Right lung (tissue), 5 donors: ENCODE measurements around the gene CIRBP. TPM values are rescaled to one million over a fixed set of nuclear protein-coding genes. Genes with fewer than 3 reads are reported as not detected.
"Not testable (repeated sequence)": the region's sequence is repeated elsewhere in the genome, so short reads cannot be mapped to it uniquely, and the experiment has no call there.

Experiments used
- DNase-seq, 2 donors: peaks; one replicate each; pipeline ENCODE4 v3.0.0-alpha.2; 2013
- polyA plus RNA-seq, 5 donors: library from polyadenylated mRNA; unstranded; fragments of 120-200 nt; gene quantifications; one replicate each; pipeline versions ENCODE4 v1.2.1 to v1.2.3, GENCODE V29; 2013; ENCODE audit warnings: inconsistent platforms in 1 of 5, low replicate concordance in 1 of 5; ENCODE audit not compliant: insufficient read length in 5 of 5, insufficient read depth in 1 of 5

The CIRBP gene
- polyA plus RNA-seq, 5 donors: 774 to 1,053 (median 920) TPM

GRCh38 chr19:1302533-1303239, 33.6 kb downstream of the CIRBP start:
- DNase-seq: no peak

GRCh38 chr19:1304197-1304924, 35.2 kb downstream of the CIRBP start:
- no peak for DNase-seq

- DNase-seq: not testable (repeated sequence)
These were observed 36.2 kb downstream of the CIRBP start for GRCh38 chr19:1305354-1305753.

- DNase-seq: no peak
These were observed 38.2 kb downstream of the CIRBP start for GRCh38 chr19:1307320-1307719.

GRCh38 chr19:1307755-1308303, 38.7 kb downstream of the CIRBP start:
- no peak for DNase-seq

- no peak for DNase-seq
These were observed 39.6 kb downstream of the CIRBP start for GRCh38 chr19:1308718-1309117.

- no peak for DNase-seq
These were observed 41.1 kb downstream of the CIRBP start for GRCh38 chr19:1309977-1310852.

- no peak for DNase-seq
These were observed 41.7 kb downstream of the CIRBP start for GRCh38 chr19:1310853-1311180.

GRCh38 chr19:1311543-1312091, 42.5 kb downstream of the CIRBP start:
- DNase-seq: no peak

GRCh38 chr19:1312767-1313694, 43.9 kb downstream of the CIRBP start:
- no peak for DNase-seq

- DNase-seq: no peak
These were observed 44.8 kb downstream of the CIRBP start for GRCh38 chr19:1313695-1314613.

- no peak for DNase-seq
These were observed 46.5 kb downstream of the CIRBP start for GRCh38 chr19:1315470-1316166.

GRCh38 chr19:1316466-1316865, 47.3 kb downstream of the CIRBP start:
- DNase-seq: no peak

- no peak for DNase-seq
These were observed 48.3 kb downstream of the CIRBP start for GRCh38 chr19:1317274-1318003.

- no peak for DNase-seq
These were observed 49.7 kb downstream of the CIRBP start for GRCh38 chr19:1318678-1319471.

- DNase-seq: not testable (repeated sequence)
These were observed 51.1 kb downstream of the CIRBP start for GRCh38 chr19:1320282-1320650.

GRCh38 chr19:1321539-1321938, 52.4 kb downstream of the CIRBP start:
- DNase-seq: no peak
